Measurements from ENCODE around the gene RARS2.

The RARS2 gene

GRCh38 chr6:87541744-87542143 lies 48.0 kb downstream of the RARS2 start:
- H3K4me3 ChIP-seq = no peak overlapping the region
- H3K4me1 ChIP-seq = peaks cover 0 to 8% (median 0%) of the 10 kb centered on the region in 4 donors
- DNase-seq = no peak
- peaks cover 25 to 60% (median 37%) of the 10 kb centered on the region in 3 donors for H3K36me3 ChIP-seq
- H3K9me3 ChIP-seq = no peaks in the 10 kb centered on the region
- no peak overlapping the region for H3K27ac ChIP-seq
- no peaks in the 10 kb centered on the region for H3K27me3 ChIP-seq
- intact Hi-C loops (cut with DNase I; ENCODE audit: low total_unique reads) = no loop called here
- no peak for TF ChIP-seq CTCF (IDR thresholded peaks at IDR 0.05)

- TF ChIP-seq CTCF (IDR thresholded peaks at IDR 0.05) = no peak
- DNase-seq = no peak
- no peak overlapping the region for H3K27ac ChIP-seq
- intact Hi-C loops (cut with DNase I; ENCODE audit: low total_unique reads) = no loop called here
- no peak overlapping the region for H3K4me3 ChIP-seq
- no peaks in the 10 kb centered on the region for H3K9me3 ChIP-seq
- H3K36me3 ChIP-seq = peaks cover 19 to 55% (median 37%) of the 10 kb centered on the region in 3 donors
- H3K4me1 ChIP-seq = peaks cover 0 to 8% (median 0%) of the 10 kb centered on the region in 4 donors
- no peaks in the 10 kb centered on the region for H3K27me3 ChIP-seq
Observed at GRCh38 chr6:87541041-87541440, 48.7 kb downstream of the RARS2 start.

- DNase-seq = no peak
- no peak overlapping the region for H3K27ac ChIP-seq
- H3K9me3 ChIP-seq = no peaks in the 10 kb centered on the region
- no peaks in the 10 kb centered on the region for H3K27me3 ChIP-seq
- no peak for TF ChIP-seq CTCF (IDR thresholded peaks at IDR 0.05)
- intact Hi-C loops (cut with DNase I; ENCODE audit: low total_unique reads) = no loop called here
- no peak overlapping the region for H3K4me3 ChIP-seq
- H3K36me3 ChIP-seq = peaks cover 18 to 54% (median 36%) of the 10 kb centered on the region in 3 donors
- peaks cover 0 to 8% (median 0%) of the 10 kb centered on the region in 4 donors for H3K4me1 ChIP-seq
Observed at GRCh38 chr6:87540539-87540938, 49.2 kb downstream of the RARS2 start.

- intact Hi-C loops (cut with DNase I; ENCODE audit: low total_unique reads) = no loop called here
- DNase-seq = no peak
- H3K27ac ChIP-seq = no peak overlapping the region
- no peaks in the 10 kb centered on the region for H3K27me3 ChIP-seq
- peaks cover 0 to 8% (median 0%) of the 10 kb centered on the region in 4 donors for H3K4me1 ChIP-seq
- H3K9me3 ChIP-seq = no peaks in the 10 kb centered on the region
- H3K4me3 ChIP-seq = no peak overlapping the region
- no peak for TF ChIP-seq CTCF (IDR thresholded peaks at IDR 0.05)
- peaks cover 8 to 48% (median 26%) of the 10 kb centered on the region in 3 donors for H3K36me3 ChIP-seq
Observed at GRCh38 chr6:87539554-87539953, 50.2 kb downstream of the RARS2 start.

- no peak overlapping the region for H3K27ac ChIP-seq
- H3K27me3 ChIP-seq = no peaks in the 10 kb centered on the region
- H3K36me3 ChIP-seq = peaks cover 8 to 45% (median 17%) of the 10 kb centered on the region in 3 donors
- DNase-seq = no peak
- no peak overlapping the region for H3K4me3 ChIP-seq
- no peaks in the 10 kb centered on the region for H3K9me3 ChIP-seq
- TF ChIP-seq CTCF (IDR thresholded peaks at IDR 0.05) = no peak
- intact Hi-C loops (cut with DNase I; ENCODE audit: low total_unique reads) = no loop called here
- H3K4me1 ChIP-seq = peaks cover 0 to 8% (median 0%) of the 10 kb centered on the region in 4 donors
Observed at GRCh38 chr6:87538510-87539260, 51.1 kb downstream of the RARS2 start.
